ENCODE measurements around the gene POGZ. TPM values are rescaled to one million over a fixed set of nuclear protein-coding genes. Genes with fewer than 3 reads are reported as not detected.

The POGZ gene
- total RNA-seq, result 17.5 and 25.0 TPM in 2 replicates

GRCh38 chr1:151459331-151460046 lies at the start of gene POGZ:
Gene POGZ (minus strand): TSS chr1:151459494. CDS start chr1:151442204, 17,290 bp downstream.

GRCh38 chr1:151399324-151400171 lies 59.7 kb downstream of the POGZ start, which contains the start of gene PSMB4:
Gene PSMB4 (plus strand): TSS chr1:151399573. CDS start chr1:151399588, 15 bp downstream.

GRCh38 chr1:151372058-151372934 lies 87.0 kb downstream of the POGZ start, which contains the start of gene SELENBP1:
Gene SELENBP1 (minus strand): TSS chr1:151372705. CDS start chr1:151372641, 64 bp downstream.

Other genes starting within 250 kb of the POGZ start
- 205 and 248 TPM in 2 replicates for gene PSMD4, start 204.8 kb downstream of the POGZ start, total RNA-seq
- gene ZNF687, start 177.2 kb downstream of the POGZ start, total RNA-seq, result 13.7 and 19.8 TPM in 2 replicates
- gene PI4KB, start 132.1 kb downstream of the POGZ start, total RNA-seq, result 74.1 and 83.8 TPM in 2 replicates
- gene RFX5, start 112.2 kb downstream of the POGZ start, total RNA-seq, result 44.9 and 55.1 TPM in 2 replicates
- gene SELENBP1, start 86.8 kb downstream of the POGZ start, total RNA-seq, result 74.0 and 120 TPM in 2 replicates
- gene PSMB4, start 59.9 kb downstream of the POGZ start, total RNA-seq, result 319 and 409 TPM in 2 replicates
- not detected in 2 replicates for gene CGN, start 51.9 kb upstream of the POGZ start, total RNA-seq
- 4.5 and 7.4 TPM in 2 replicates for gene TUFT1, start 80.8 kb upstream of the POGZ start, total RNA-seq
- gene SNX27, start 152.6 kb upstream of the POGZ start, total RNA-seq, result 38.3 and 38.5 TPM in 2 replicates